Measurements from ENCODE around the gene CDK5. TPM values are rescaled to one million over a fixed set of nuclear protein-coding genes. Genes with fewer than 3 reads are reported as not detected.

The CDK5 gene
- total and polyA plus RNA-seq, 9 of the 15 experiments (the other 6 are each of a cell fraction or from before 2014, with no cell fraction given): 3.2 to 38.0 (median 27.5) TPM

DNA sequence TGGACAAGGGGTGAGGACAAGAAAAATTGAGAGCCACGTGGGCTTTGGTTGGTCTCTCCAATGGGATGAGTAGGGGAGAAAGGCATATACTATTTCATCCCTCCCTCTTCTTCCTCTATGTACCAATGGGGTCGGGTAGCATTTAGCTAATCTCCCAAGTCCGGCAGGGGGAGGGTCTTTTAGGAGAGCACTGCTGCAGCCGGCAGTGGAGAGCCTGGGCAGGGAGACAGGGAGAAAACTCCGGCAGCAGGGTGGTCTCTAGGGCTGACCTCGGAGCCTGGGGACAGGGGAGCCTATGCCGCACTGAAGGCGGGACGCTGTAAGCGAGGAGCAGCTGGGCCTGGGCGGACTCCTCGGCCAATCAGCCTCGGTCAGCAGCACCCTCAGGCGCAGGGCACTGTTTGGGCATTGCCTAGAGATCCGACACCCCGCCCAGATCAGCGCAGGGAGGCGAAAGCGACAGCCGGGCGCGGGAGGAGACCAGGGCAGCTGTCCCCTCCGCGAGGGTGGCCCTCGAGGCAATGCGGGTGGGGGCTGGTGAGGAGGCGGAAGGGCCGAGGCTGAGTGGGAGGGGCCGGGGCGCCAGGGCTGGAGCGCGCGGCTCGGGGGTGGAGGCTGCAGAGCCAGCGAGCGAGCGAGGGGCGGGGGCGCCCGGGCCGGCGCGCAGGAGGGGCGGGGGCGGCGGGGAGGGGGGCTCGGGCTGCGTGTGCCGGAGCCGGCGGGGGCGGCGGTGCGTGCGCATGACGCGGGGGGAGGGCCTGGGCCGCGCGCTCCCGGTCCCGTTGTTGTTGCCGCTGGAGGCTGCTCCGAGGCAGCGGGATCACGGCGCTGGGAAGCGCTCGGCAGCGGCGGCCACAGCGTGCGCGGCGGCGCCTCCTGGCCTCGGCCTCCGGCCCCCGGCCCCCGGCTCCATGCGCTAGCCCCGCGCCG lies 28.3 kb upstream of the CDK5 start, which contains the start of gene AGAP3 (continued):
- TF ChIP-seq, protein P1, sequence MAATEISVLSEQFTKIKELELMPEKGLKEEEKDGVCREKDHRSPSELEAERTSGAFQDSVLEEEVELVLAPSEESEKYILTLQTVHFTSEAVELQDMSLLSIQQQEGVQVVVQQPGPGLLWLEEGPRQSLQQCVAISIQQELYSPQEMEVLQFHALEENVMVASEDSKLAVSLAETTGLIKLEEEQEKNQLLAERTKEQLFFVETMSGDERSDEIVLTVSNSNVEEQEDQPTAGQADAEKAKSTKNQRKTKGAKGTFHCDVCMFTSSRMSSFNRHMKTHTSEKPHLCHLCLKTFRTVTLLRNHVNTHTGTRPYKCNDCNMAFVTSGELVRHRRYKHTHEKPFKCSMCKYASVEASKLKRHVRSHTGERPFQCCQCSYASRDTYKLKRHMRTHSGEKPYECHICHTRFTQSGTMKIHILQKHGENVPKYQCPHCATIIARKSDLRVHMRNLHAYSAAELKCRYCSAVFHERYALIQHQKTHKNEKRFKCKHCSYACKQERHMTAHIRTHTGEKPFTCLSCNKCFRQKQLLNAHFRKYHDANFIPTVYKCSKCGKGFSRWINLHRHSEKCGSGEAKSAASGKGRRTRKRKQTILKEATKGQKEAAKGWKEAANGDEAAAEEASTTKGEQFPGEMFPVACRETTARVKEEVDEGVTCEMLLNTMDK (IDR thresholded peaks at IDR 0.05; ENCODE audit: borderline replicate concordance, insufficient read depth, low read depth, low read length, poor library complexity, severe bottlenecking): peak; percentile 15
- TF ChIP-seq ZNF695 (CRISPR knock-in tag; IDR thresholded peaks at IDR 0.05) (0 out of 2 replicates have a peak, but pooled peaks have one; percentile 56), ZNF586 (CRISPR knock-in tag; conservative IDR thresholded peaks at IDR 0.05) (no peak), ARID1B (IDR thresholded peaks at IDR 0.05) (0 out of 2 replicates have a peak, but pooled peaks have one; percentile 12), ZBTB1 (CRISPR knock-in tag; IDR thresholded peaks at IDR 0.05; ENCODE audit: borderline replicate concordance, low read depth) (no peak), ZNF707 (CRISPR knock-in tag; conservative IDR thresholded peaks at IDR 0.05) (no peak), NBN (IDR thresholded peaks at IDR 0.05; ENCODE audit: low read depth) (peak; percentile 76; the same call in 1 of the 2 replicates), TAF1 (IDR thresholded peaks at IDR 0.05; ENCODE audit: control insufficient read depth, extremely low read depth, insufficient read depth, low read length, severe bottlenecking) (peak; percentile 72), HMGN3 (IDR thresholded peaks at IDR 0.05; ENCODE audit: borderline replicate concordance, extremely low read depth, insufficient read length, low read depth, low read length) (peak; percentile 90), ZC3H8 (IDR thresholded peaks at IDR 0.05) (no peak), ZNF24 (IDR thresholded peaks at IDR 0.05) (no peak), LARP7 (IDR thresholded peaks at IDR 0.05) (peak; percentile 16; the same call in 1 of the 2 replicates), EGR1 (conservative IDR thresholded peaks at IDR 0.05) (peak; percentile 93), RBFOX2 (IDR thresholded peaks at IDR 0.05; ENCODE audit: low read depth, low read length) (peak; percentile 91), POLR2G (IDR thresholded peaks at IDR 0.05; ENCODE audit: low read depth, low read length) (peak; percentile 98)
- TF ChIP-seq, protein P2, sequence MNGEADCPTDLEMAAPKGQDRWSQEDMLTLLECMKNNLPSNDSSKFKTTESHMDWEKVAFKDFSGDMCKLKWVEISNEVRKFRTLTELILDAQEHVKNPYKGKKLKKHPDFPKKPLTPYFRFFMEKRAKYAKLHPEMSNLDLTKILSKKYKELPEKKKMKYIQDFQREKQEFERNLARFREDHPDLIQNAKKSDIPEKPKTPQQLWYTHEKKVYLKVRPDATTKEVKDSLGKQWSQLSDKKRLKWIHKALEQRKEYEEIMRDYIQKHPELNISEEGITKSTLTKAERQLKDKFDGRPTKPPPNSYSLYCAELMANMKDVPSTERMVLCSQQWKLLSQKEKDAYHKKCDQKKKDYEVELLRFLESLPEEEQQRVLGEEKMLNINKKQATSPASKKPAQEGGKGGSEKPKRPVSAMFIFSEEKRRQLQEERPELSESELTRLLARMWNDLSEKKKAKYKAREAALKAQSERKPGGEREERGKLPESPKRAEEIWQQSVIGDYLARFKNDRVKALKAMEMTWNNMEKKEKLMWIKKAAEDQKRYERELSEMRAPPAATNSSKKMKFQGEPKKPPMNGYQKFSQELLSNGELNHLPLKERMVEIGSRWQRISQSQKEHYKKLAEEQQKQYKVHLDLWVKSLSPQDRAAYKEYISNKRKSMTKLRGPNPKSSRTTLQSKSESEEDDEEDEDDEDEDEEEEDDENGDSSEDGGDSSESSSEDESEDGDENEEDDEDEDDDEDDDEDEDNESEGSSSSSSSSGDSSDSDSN (IDR thresholded peaks at IDR 0.05; ENCODE audit: borderline replicate concordance in 1 of 2, low read depth in 2 of 2, low read length in 2 of 2): peak in 1 of 2 experiments; percentile 89; a peak in 2 of 4 replicates
- TF ChIP-seq, protein P3, sequence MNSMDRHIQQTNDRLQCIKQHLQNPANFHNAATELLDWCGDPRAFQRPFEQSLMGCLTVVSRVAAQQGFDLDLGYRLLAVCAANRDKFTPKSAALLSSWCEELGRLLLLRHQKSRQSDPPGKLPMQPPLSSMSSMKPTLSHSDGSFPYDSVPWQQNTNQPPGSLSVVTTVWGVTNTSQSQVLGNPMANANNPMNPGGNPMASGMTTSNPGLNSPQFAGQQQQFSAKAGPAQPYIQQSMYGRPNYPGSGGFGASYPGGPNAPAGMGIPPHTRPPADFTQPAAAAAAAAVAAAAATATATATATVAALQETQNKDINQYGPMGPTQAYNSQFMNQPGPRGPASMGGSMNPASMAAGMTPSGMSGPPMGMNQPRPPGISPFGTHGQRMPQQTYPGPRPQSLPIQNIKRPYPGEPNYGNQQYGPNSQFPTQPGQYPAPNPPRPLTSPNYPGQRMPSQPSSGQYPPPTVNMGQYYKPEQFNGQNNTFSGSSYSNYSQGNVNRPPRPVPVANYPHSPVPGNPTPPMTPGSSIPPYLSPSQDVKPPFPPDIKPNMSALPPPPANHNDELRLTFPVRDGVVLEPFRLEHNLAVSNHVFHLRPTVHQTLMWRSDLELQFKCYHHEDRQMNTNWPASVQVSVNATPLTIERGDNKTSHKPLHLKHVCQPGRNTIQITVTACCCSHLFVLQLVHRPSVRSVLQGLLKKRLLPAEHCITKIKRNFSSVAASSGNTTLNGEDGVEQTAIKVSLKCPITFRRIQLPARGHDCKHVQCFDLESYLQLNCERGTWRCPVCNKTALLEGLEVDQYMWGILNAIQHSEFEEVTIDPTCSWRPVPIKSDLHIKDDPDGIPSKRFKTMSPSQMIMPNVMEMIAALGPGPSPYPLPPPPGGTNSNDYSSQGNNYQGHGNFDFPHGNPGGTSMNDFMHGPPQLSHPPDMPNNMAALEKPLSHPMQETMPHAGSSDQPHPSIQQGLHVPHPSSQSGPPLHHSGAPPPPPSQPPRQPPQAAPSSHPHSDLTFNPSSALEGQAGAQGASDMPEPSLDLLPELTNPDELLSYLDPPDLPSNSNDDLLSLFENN (IDR thresholded peaks at IDR 0.05; ENCODE audit: low read depth in 2 of 2, low read length in 2 of 2): peak; percentile 19 to 54; a peak in 2 of 4 replicates
- TF ChIP-seq, protein P4, sequence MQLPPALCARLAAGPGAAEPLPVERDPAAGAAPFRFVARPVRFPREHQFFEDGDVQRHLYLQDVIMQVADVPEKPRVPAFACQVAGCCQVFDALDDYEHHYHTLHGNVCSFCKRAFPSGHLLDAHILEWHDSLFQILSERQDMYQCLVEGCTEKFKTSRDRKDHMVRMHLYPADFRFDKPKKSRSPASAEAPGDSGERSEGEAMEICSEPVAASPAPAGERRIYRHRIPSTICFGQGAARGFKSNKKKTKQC (CRISPR knock-in tag; IDR thresholded peaks at IDR 0.05): peak; percentile 80

Measured in K562 (cell line).